Omental fat pad (tissue), 4 donors: ENCODE results near the gene CPXM2. TPM values are rescaled to one million over a fixed set of nuclear protein-coding genes. Genes with fewer than 3 reads are reported as not detected.

Experiments
- ATAC-seq: fragments of 150-250 bp; one replicate; pipeline ENCODE4 v1.9.1; 2016; ENCODE audit warnings: mild to moderate bottlenecking, moderate library complexity; ENCODE audit not compliant: low FRiP score
- DNase-seq: peaks from one replicate; pipeline ENCODE4 v3.0.0-alpha.2; 2019; ENCODE audit warnings: low spot score
- CTCF ChIP-seq, 3 donors: fragments of 450-650 bp; IDR thresholded peaks; one replicate each; pipeline ENCODE4 v1.5.1; 2016 to 2017; ENCODE audit warnings: antibody characterized with exemption in 3 of 3, mild to moderate bottlenecking in 3 of 3, moderate library complexity in 2 of 3
- total RNA-seq, 4 donors: library from RNA; depleted of rRNA; stranded (reverse); fragments of >200 nt; gene quantifications; one replicate each; pipeline ENCODE4 v1.1.0, GENCODE V29; 2016

The CPXM2 gene
- total RNA-seq, 4 donors from 2014 or later: 7.3 to 19.2 (median 16.6) TPM

GRCh38 chr10:123886292-123886691, 5.3 kb downstream of the CPXM2 start:
- no peak for ATAC-seq

GRCh38 chr10:123885406-123886170, 6.0 kb downstream of the CPXM2 start:
- TF ChIP-seq CTCF (IDR thresholded peaks at IDR 0.05): no peak
- ATAC-seq: no peak
- no peak for DNase-seq

More at GRCh38 chr10:123886292-123886691, 5.3 kb downstream of the CPXM2 start:
- DNase-seq: no peak
- no peak for TF ChIP-seq CTCF (IDR thresholded peaks at IDR 0.05)

GRCh38 chr10:123884907-123885381, 6.7 kb downstream of the CPXM2 start:
- ATAC-seq: no peak
- TF ChIP-seq CTCF (IDR thresholded peaks at IDR 0.05): no peak
- DNase-seq: no peak

GRCh38 chr10:123884351-123884906, 7.2 kb downstream of the CPXM2 start:
- TF ChIP-seq CTCF (IDR thresholded peaks at IDR 0.05): no peak
- DNase-seq: no peak
- no peak for ATAC-seq

GRCh38 chr10:123883673-123884320, 7.8 kb downstream of the CPXM2 start:
- DNase-seq: no peak
- TF ChIP-seq CTCF (IDR thresholded peaks at IDR 0.05): no peak
- no peak for ATAC-seq

- no peak for ATAC-seq
- no peak for DNase-seq
- TF ChIP-seq CTCF (IDR thresholded peaks at IDR 0.05): no peak
These were observed 8.7 kb downstream of the CPXM2 start for GRCh38 chr10:123882681-123883445.
